Right renal cortex interstitium (tissue), 3 donors: ENCODE results near the gene STPG4. TPM values are rescaled to one million over a fixed set of nuclear protein-coding genes. Genes with fewer than 3 reads are reported as not detected.

Experiments used
- DNase-seq, 3 donors: peaks; one replicate each; pipeline ENCODE4 v3.0.0-alpha.2; 2013; ENCODE audit warnings: low read depth in 3 of 3, low spot score in 2 of 3
- polyA plus RNA-seq, 3 donors: library from polyadenylated mRNA; unstranded; fragments of 120-200 nt; gene quantifications; one replicate each; pipeline ENCODE4 v1.2.1, GENCODE V29; 2013; ENCODE audit not compliant: insufficient read length in 3 of 3

The STPG4 gene
- polyA plus RNA-seq, 3 donors, result not detected

DNA sequence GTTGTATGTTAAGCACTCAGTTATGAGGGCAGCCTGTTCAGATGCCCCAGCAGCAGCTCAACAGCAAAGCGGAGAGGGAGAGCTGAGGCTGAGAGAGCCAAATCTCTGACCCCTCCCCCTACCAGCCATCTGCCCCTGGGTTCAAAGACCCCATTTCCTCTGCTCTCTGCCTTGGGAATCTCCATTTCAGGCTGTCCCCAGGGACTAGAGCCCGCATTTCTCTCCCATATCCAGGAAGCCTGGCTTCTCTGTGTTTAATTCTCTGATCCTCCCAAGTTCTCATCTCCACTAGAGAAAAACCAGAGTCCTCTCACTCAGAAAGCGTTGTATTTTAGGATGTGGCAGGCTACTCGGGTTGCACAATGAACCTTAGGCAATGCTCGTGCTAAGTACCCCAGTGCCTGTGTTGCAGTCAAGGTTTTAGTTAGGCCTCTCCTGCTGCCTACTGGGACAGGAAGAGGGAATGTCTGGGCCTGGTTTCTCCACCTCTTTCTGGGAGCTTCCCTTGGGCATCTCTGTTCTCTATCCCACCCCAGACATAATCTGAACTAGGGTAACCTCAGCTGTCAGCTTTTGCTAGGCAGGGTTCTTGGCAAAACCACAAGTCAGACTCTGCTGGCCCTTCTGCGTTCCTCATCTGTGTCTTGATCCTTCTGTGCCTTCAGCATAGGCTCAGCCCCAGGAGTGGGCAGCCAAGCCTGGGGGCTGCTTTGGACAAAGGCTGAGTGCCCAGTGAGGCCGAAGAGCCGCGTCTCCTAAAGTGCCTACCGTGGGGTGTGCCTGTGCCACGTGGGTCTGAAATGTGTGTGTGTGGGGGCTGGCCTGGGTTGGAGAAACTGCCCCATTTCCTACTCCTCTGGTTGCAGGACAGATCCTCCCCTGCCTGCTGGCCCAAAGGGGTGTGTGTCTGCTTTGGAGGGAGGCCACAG is 96.8 kb downstream of the STPG4 start:
- no peak for DNase-seq

DNA sequence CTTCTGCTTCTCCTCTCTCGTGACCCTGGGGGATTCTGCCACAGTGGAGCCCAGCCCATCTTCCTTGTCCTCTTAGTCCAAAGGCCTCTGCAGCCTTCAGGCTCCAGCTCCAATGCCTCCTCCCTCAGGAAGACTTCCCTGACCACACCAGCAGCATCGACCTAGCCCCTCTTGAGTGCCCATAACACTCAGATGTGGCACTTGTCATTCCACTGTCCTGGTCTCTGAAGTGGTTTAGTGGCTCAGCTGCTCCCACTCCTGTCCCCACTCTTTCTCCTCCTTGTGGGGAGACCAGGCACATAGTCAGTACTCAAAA is 97.5 kb downstream of the STPG4 start:
- DNase-seq, result no peak

DNA sequence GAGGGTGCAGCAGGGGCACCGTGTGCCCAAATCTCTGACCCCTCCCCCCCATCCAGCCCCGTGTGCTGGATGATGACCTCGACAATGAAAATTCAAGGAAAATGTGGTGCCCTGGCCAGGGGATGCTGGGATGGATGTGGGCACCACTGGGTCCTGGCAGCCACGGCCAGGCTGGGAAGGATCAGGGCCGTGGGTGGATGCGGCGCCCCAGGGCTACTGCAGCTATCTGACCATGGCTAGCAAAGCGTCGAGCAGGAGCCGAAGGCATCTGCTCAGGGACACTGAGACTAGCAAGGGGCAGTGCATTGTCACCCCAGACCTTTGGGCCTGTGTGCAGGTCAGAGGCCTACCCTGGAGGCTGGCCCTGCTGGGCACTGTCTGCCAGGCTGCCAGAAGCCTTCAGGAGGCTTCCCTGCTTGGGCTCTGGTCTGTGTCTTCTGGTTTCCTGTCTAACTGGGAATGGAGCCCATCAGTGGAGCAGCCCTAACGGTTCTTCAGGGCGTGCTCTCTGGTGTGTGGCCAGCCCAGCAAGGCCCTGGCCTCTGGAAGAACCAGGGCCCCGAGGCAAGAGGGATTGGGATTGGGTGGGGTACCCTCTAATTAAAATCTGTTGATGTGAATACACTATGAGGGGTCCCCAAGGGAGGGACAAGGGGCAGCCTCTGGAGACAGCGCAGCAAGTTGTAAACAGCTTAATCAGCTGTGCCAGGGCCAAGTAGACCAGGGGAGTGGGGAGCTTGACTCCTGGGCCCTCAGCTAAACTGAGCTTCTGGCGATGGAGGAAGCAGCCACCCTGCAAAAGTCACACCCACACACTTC is 98.0 kb downstream of the STPG4 start:
- DNase-seq, result no peak

DNA sequence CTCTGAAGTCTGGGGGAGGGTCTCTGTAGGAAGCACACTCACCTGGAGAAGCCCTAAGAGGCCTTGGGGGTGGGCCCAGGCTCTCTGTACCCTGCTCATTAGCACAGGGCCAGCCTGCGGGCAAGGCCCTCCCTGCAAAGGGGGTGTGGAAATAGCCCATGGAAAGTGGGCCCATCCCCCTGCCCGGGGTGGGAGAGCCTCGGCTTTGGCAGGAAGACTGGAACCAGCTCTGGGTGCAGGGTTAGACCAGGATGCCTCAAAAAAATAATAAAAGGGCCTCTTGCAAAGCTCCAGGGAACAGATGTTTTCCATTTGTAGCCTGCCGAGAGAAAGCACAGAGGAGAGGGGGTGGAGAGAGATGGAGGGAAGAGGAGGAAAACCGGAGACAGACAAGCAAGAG is 98.7 kb downstream of the STPG4 start:
- no peak for DNase-seq

DNA sequence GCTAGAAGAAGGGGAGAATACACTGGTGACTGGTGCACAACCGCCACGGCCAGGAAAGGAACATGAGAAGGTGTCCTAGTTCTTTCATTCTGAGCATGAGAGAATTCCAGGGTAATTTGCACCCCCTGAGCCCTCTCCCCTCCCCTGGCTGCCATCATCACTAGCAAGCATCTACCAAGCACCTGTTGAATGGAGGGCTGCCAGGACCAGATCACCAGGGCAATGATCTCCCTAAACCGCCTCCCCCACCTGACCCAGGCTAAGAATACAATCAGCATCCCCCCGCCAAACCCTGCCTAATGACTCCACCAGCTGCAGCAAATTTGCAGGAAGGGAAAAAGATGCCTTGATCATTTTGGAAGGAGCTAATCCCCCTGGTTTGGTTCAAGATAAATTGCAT is 100.2 kb downstream of the STPG4 start:
- DNase-seq, result no peak

DNA sequence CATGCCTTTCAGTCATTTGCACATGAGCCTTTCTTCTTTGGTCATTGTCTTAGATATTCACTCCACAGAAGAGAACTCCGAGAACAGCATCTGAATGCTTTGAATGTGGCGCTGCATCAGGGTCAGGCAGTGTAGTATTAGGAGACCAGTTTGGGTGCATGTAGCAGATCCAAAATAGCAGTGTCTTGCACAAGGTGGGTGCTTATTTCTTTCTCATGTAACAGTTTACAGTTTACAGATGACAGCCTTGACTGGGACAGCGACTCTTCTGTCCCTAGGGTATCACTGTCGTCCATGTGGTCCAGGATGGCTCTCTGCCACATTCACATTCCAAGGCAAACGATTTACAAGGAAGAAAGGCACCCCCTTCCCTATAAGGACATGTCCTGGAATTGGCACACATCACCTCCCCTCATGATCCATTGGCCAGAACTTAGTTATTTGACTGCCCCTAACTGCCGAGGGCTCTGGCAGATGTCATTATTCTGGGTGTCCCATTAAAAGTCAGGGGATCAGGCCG is 101.0 kb downstream of the STPG4 start:
- DNase-seq, result no peak

DNA sequence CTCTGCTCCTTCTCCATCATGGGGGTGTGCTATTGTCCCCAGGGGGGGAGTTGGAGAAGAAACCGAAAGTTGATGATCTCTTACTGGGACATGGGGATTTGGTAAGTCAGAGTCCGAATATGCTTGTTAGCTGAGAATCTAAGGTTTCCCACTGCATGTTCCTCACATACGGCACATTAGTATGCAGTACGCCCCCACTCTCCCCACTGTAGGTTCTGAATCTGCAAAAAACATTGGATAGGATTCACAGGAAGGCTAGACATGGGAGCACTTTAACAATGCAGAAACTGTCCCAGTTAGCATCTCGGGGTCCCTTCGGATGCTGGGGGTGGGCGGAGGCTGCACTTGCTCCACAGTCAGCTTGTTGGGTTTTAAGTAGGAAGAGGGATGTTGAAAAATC is 102.3 kb downstream of the STPG4 start:
- no peak for DNase-seq

DNA sequence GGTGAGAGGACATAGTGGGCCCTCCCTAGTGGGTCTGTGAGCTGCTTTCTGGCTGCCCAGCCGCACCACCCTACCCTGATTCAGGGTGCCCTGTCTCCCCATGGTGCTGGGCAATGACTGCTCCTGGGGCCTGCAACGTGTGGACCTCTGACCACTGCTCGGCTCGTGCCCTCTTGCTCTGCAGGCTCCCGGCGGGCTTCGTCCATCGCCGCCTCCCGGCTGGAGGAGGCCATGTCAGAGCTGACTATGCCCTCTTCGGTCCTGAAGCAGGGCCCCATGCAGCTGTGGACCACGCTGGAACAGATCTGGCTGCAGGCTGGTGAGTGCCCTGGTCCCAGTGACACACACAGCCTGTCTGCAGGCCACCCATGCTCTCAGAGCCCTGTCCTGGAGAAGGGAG is 103.5 kb downstream of the STPG4 start:
- no peak for DNase-seq

DNA sequence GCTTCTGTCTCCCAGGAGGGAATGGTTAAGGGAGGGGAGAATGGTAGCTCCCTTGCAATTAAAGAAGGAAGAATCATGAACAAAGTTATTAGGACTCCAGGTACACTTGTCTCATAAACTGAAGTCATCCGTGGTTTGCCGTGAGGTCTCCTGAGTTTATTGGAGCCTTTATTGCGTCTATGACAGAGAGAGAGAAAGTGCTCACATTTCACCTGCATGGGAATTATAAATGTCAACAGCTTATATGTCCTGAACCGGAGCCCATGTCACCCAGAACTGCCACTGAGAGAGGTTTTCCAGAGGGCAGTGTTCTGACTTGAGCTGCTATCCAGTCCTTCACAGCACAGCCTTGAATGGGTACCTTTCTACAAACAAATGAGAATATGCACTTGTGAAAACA is 104.3 kb downstream of the STPG4 start:
- DNase-seq, result no peak

DNA sequence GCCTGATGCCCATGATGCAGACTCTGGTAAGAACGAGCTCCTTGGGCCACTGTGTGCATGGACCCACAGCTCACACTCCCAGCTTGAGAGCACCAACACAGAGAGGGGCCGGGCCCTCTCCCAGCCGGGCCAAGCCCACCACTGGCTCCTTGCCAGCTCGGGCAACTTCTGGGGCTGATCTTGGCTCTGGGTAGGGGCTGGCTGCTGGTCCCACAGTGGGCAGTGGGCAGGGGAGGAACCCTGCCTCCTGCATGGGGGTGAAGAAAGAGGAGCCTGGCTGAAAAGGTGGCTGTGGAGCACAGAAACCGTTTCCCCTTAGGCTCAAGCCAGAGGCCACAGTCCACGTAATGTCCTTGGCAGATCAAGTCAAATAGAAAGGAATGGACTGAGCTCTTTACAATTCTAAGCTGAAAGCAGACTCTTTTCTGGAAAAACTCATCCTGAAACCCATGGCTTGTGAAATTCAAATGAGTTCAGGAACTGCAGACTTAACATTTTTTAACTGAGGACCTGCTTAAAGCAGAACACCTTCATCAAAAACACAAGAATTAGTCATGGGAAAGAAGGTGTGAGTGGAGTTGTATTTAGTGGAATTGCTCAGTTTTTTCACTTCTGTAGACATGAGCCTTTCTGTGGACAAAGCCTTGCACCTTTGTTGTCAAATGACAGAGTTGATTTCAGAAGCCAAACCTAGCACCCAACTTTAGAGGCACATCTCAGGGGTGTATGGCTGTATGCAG is 104.9 kb downstream of the STPG4 start:
- no peak for DNase-seq

DNA sequence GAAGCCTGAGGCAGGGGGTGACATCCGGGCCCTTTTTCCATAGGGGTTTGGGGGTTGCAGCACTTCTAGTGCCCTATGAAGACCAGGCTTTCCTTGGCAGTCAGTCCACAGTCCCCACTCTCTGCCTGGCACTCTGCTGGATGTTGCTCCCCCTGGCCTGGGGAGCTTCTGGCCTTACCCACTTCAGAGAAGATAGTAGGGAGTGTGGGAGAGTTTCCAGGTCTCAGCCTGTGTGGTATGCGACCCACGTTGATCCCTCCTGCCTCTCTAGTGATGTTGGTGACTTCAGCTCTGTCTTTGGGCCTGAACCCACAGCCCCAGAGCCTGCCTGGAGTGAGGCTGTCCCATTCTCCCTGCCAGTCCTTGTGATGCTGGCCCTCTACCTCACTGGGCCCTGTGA is 105.6 kb downstream of the STPG4 start:
- DNase-seq, result no peak

DNA sequence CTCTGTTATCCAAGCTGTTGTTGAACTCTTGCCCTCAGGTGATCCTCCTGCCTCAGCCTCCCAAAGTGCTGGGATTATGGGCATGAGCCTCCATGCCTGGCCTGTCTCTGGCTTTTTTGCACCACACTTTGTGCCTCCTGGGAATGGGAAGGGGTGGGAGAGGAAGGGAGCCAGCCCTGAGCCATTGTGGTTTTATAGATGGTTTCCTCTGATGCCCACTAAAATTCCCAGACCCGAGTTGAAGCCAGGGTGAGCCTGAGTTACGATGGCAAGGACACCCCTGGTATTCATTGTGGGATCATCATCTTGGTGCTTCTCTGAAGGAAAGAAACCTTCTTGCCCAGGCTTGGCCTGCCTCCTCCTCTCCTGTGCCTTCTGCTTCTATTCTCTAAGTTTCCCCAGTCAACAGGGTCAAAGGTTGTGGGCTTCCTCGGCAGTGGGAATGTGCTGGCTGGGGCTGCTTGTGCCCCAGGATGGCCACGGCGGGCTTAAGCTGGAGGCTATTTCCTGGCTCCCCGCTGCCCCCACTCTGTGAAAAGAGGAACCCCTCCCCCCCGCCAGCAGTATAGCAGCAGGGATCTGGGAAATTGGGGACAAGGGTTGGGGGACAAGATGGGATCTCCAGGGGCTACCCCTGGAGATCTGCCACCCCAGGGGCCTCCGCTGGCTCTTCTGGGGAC is 106.2 kb downstream of the STPG4 start:
- DNase-seq, result no peak

DNA sequence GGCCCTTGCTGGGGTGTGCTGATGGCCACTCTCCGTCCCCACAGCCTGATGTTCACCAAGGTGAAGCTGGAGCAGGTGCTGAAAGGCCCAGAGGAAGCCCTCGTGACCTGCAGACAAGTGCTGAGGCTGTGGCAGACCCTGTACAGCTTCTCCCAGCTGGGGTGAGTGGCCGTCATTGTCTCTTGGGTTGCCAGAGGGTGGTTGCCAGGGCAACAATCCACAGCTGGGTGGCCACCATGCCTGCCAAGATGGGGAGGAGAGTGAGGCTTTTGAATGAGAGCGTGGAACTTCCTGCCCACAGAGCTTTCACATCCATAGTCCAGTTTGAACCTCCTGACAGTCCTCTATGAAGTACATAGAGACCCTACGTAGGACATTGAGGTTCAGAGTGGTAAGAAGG is 108.8 kb downstream of the STPG4 start:
- DNase-seq, result no peak

DNA sequence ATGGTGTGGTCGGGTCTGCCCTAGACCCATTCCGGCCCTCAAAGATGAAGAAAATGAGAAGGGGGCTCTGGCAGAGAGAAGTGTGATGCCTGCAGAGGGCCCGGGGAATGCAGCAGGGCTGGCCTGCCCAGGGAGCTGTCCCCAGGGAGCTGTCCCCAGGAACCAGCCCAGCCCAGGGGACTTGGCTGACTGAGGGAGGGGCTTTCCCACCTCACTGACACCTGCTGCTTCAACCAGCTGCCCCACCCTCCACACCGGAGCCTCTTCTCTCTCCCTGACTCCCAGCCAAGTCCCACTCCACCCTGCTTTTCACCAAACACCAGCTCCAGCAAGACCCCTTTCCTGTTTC is 111.2 kb downstream of the STPG4 start:
- no peak for DNase-seq

DNA sequence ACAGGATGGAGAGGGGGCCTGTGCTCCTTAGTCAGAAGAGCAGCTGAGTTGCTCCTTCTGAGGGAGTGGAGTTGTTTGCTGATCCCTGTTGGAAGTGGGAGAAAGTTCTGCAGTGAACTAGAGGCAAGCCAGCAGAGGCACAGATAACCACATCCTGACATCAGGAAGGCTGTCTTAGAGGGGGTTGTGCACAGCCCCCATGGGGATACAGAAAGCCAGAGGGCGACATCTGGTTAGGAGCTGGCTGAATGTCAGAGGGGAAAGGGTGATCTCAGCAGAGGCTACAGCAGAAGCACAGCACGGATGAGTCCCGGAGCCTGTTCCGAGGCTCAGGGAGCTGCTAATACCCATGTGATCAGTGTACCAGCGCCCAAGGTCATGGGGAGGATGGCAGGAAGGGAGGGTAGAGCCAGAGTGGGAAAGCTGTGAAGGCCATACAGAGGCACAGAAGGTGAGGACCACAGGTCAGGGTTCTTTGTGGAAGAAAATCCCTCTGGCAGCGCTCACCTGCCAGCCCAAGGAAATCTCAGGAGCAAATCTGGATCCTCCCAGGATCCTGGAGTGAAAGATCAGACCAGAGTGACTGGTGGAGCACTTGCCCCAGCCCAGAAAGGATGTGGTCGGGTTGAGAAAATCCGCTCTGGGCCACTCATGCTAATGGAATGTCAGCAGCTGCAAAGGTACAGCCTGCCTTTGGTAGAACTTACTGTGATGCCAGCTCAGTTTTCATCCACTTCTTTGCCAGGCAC is 111.8 kb downstream of the STPG4 start:
- DNase-seq, result no peak

DNA sequence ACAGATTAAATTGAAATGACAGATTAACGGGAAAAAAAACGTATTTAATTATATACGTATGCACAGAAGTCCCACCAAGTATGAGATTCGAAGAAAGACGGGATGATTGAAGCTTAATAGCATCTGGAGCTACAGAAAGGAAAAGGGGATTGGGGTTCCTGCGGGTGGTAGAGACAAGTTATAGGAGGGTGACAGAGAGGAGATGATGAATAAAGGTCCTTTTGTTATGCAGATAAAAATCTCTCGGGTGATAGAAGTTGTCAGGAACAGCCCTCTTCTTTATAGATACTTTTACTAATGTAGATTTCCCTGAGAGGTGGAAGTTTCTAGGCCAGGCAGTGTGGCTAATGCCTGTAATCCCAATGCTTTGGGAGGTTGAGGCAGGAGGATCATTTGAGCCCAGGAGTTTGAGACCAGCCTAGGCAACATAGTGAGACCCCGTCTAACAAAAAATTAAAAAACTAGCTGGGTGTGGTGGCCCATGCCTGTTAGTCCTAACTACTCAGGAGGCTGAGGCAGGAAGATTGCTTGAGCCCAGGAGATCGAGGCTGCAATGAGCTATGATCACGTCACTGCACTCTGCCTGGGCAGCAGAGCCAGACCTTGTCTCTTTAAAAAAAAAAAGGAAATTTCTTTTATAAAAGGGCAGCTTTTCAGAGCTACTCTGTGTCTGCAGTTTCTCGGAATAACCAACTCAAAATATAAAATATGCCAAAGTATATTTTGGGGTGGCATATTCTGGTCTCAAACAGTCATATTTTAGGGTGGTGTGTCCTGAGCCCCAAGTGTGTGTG is 113.0 kb downstream of the STPG4 start:
- DNase-seq, result no peak

DNA sequence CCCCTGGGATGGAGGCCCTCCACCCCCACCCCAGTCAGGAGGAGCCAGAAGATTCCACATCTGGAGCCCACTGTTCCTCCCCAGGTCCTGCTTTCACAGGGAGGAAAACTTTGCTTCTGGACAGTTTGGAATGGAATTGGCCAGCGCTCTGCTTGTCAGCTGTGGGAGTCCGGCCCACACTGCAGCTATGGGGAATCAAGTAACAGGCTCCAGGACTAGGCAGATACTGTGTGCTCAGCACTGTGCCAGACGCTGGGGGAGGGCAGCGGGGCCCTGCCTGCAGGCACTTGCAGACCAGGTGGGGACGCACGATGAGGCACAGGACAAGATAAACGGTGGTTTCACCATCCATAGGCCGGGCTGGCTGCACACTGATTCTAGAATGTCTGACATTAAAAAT is 114.0 kb downstream of the STPG4 start:
- DNase-seq, result no peak

DNA sequence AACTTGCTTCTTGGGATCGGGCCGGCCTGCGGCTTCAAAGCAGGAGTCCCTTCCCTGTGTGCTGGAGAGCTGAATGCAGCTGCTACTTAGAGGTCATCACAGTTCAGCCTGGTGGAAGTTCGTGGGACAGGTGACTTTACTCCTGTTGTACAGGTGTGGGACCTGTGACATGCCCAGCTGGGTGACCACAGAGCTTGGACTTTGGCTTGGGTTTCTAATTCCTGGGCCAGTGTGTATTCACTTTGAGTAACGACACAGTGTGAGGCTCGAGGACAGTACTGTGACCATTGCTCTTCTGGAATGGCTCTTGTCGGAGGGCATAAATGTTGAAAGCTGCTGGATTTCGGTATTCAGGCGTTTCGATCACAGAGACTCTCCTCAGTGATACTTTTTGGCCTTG is 114.5 kb downstream of the STPG4 start:
- no peak for DNase-seq

DNA sequence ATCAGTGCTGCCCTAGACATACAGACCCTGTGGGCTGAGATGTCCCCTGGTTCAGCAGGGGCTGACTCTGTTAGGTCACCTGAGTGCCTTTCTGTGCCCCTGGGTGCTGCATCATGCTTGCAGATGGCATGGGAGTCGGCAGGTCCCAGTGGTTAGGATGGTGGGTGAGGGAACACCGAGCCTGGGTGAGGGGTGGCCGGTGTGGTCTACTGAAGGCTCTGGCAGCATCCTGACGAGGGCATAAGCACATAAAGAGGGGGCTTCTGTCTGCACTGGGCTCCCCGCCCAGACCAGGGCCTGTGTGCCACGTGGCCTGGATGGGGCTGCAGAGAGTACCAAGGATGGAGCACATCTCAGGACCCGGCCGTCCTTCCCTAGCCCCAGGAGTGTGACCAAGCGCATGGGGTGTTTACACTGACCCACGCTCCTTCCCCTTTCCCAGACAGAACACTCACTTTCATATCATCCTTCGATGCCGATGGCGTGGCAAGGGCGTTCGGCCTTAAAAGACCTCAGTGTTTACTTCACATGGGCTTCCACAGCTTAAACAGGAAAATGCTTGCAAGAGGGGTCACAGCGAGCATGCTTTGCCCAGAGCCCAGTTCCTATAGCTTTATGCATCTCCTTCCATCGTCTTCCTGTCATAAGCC is 115.1 kb downstream of the STPG4 start:
- no peak for DNase-seq
